ENCODE results near the gene CD93. TPM values are rescaled to one million over a fixed set of nuclear protein-coding genes. Genes with fewer than 3 reads are reported as not detected.

CD93 gene
- total RNA-seq, 1 experiment from 2014 or later: not detected

DNA sequence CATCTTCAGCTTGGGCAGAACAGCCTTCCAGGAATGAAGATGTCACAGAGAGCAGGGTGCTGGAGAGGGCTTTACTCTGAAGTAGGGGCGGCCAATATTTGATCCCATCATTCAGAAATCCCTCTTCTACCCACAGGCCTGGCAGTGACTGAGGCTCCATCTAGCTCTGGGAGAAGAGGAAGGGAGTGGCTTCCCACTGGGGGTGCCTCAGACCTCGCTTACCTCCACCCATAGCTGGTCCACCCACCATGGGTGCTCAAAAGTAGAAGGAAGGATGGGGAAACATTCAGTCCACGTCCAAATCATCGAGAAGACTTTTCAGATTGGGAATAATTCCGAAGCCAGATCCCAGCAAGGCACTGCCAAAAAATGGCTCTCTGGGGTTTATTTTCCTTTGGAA lies 24.9 kb downstream of the CD93 start:
- ChIA-PET CTCF (no interaction called here), POLR2A (ENCODE audit: unreplicated experiment) (no interaction called here)
- Histone ChIP-seq H3F3A (ENCODE audit: low read length, unreplicated experiment) (no peaks in the 10 kb centered on the region), H3K9ac (ENCODE audit: low read length) (no peak overlapping the region), H3K9me2 (replicated peaks; ENCODE audit: low read length) (no peaks in the 10 kb centered on the region), H3K36me3 (ENCODE audit: low read depth, low read length) (no peaks in the 10 kb centered on the region), H3K27ac (ENCODE audit: low read length) (no peak overlapping the region), H2AFZ (ENCODE audit: low read length) (no peak overlapping the region), H3K9me3 (ENCODE audit: low read length) (no peaks in the 10 kb centered on the region), H4K20me1 (ENCODE audit: low read length) (no peaks in the 10 kb centered on the region), H3K79me2 (ENCODE audit: low read length) (no peaks in the 10 kb centered on the region), H3K4me2 (ENCODE audit: low read length) (no peak overlapping the region), H3K27me3 (ENCODE audit: low read length) (peaks cover 17% of the 10 kb centered on the region), H3K4me3 (ENCODE audit: low read length) (no peak overlapping the region), H3K4me1 (ENCODE audit: insufficient read depth, low read length) (0 out of 2 replicates have a peak, but pooled peaks cover 4% of the 10 kb centered on the region)
- no peak for TF ChIP-seq EZH2 (IDR thresholded peaks at IDR 0.05; ENCODE audit: low read length, unreplicated experiment)
- TF ChIP-seq EZH2phosphoT487 (IDR thresholded peaks at IDR 0.05; ENCODE audit: borderline replicate concordance, low read length): no peak
- TF ChIP-seq, protein P1, sequence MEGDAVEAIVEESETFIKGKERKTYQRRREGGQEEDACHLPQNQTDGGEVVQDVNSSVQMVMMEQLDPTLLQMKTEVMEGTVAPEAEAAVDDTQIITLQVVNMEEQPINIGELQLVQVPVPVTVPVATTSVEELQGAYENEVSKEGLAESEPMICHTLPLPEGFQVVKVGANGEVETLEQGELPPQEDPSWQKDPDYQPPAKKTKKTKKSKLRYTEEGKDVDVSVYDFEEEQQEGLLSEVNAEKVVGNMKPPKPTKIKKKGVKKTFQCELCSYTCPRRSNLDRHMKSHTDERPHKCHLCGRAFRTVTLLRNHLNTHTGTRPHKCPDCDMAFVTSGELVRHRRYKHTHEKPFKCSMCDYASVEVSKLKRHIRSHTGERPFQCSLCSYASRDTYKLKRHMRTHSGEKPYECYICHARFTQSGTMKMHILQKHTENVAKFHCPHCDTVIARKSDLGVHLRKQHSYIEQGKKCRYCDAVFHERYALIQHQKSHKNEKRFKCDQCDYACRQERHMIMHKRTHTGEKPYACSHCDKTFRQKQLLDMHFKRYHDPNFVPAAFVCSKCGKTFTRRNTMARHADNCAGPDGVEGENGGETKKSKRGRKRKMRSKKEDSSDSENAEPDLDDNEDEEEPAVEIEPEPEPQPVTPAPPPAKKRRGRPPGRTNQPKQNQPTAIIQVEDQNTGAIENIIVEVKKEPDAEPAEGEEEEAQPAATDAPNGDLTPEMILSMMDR (conservative IDR thresholded peaks at IDR 0.05; ENCODE audit: low read depth, low read length): no peak
- BruUV-seq (replicated peaks): no TSS peak
- ATAC-seq (no peak), DNase-seq (no peak)
- intact Hi-C loops (cut with micrococcal nuclease): no loop called here

DNA sequence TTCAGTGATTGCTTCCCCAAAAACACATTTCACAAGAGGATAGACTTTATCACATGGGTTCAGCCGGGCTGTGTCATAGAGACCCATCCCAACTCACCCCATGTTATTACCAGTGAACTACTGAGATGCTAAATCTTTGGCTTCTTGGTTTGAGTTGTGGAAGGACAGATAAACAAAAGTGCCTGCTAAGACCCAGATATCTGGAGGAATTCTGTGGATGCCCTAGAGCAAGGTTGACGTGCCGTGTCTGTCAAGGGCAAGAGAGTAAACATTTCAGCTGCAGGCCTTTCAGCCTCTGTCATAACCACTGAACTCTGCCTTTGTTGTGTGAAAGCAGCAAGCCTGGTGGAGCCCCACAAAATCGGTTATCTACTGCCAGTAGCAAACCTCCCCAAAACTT lies 25.5 kb downstream of the CD93 start:
- POLR2A ChIA-PET (ENCODE audit: unreplicated experiment): no interaction called here
- intact Hi-C loops (cut with micrococcal nuclease): no loop called here
- Histone ChIP-seq H3K9me2 (replicated peaks; ENCODE audit: low read length) (no peaks in the 10 kb centered on the region), H3K79me2 (ENCODE audit: low read length) (no peaks in the 10 kb centered on the region), H3K4me1 (ENCODE audit: insufficient read depth, low read length) (0 out of 2 replicates have a peak, but pooled peaks cover 4% of the 10 kb centered on the region), H4K20me1 (ENCODE audit: low read length) (no peaks in the 10 kb centered on the region), H3K9ac (ENCODE audit: low read length) (no peak overlapping the region), H3K36me3 (ENCODE audit: low read depth, low read length) (no peaks in the 10 kb centered on the region), H3K4me3 (ENCODE audit: low read length) (no peak overlapping the region), H3K27me3 (ENCODE audit: low read length) (peaks cover 13% of the 10 kb centered on the region), H3K4me2 (ENCODE audit: low read length) (no peak overlapping the region), H3K27ac (ENCODE audit: low read length) (no peak overlapping the region), H3F3A (ENCODE audit: low read length, unreplicated experiment) (no peaks in the 10 kb centered on the region), H3K9me3 (ENCODE audit: low read length) (no peaks in the 10 kb centered on the region), H2AFZ (ENCODE audit: low read length) (no peak overlapping the region)
- no peak for TF ChIP-seq EZH2 (IDR thresholded peaks at IDR 0.05; ENCODE audit: low read length, unreplicated experiment)
- no peak for TF ChIP-seq EZH2phosphoT487 (IDR thresholded peaks at IDR 0.05; ENCODE audit: borderline replicate concordance, low read length)
- TF ChIP-seq, protein P1 (conservative IDR thresholded peaks at IDR 0.05; ENCODE audit: low read depth, low read length): no peak
- DNase-seq (no peak), ATAC-seq (no peak)
- BruUV-seq (replicated peaks): no TSS peak
- CTCF ChIA-PET: no interaction called here

DNA sequence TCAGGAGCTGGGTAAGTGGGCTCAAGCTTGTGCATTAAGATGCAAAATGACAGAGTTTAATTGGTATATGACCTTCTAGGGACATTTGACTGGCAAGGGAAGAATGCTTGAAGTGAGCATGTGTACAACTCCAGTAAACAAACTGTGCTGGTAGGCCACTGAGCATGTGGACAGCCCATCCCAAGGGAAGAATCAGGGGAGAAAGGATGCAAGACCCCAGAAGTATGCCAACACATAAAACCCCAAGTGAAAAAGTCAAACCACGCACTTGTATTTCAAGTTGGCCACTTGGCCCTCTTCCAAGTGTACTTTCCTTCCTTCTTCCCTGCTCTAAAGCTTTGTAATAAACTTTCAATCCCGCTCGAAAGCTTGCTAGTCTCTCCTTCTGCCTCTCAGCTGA lies 26.3 kb downstream of the CD93 start:
- no peaks in the 10 kb centered on the region for H3K9me2 ChIP-seq (replicated peaks; ENCODE audit: low read length)
- H3K27me3 ChIP-seq (ENCODE audit: low read length): peaks cover 6% of the 10 kb centered on the region; the same call in 1 of the 2 replicates
- H3K27ac ChIP-seq (ENCODE audit: low read length): no peak overlapping the region
- BruUV-seq (replicated peaks): no TSS peak
- ChIA-PET CTCF (no interaction called here), POLR2A (ENCODE audit: unreplicated experiment) (no interaction called here)
- no peaks in the 10 kb centered on the region for H4K20me1 ChIP-seq (ENCODE audit: low read length)
- H3K9ac ChIP-seq (ENCODE audit: low read length): no peak overlapping the region
- no peaks in the 10 kb centered on the region for H3K36me3 ChIP-seq (ENCODE audit: low read depth, low read length)
- H3K79me2 ChIP-seq (ENCODE audit: low read length): no peaks in the 10 kb centered on the region
- no peak for ATAC-seq
- H3K9me3 ChIP-seq (ENCODE audit: low read length): no peaks in the 10 kb centered on the region
- H2AFZ ChIP-seq (ENCODE audit: low read length): no peak overlapping the region
- no peak overlapping the region for H3K4me2 ChIP-seq (ENCODE audit: low read length)
- TF ChIP-seq EZH2phosphoT487 (IDR thresholded peaks at IDR 0.05; ENCODE audit: borderline replicate concordance, low read length): no peak
- intact Hi-C loops (cut with micrococcal nuclease): no loop called here
- no peak overlapping the region for H3K4me3 ChIP-seq (ENCODE audit: low read length)
- H3F3A ChIP-seq (ENCODE audit: low read length, unreplicated experiment): no peaks in the 10 kb centered on the region
- H3K4me1 ChIP-seq (ENCODE audit: insufficient read depth, low read length): 0 out of 2 replicates have a peak, but pooled peaks cover 4% of the 10 kb centered on the region
- no peak for DNase-seq
